ENCODE measurements around the gene CREG1.

The CREG1 gene

GRCh38 chr1:167510881-167511280, 42.7 kb downstream of the CREG1 start (continued):
- TF ChIP-seq CREB5 (CRISPR knock-in tag; IDR thresholded peaks at IDR 0.05; ENCODE audit: low read depth) (no peak), TCF4 (CRISPR knock-in tag; IDR thresholded peaks at IDR 0.05; ENCODE audit: borderline replicate concordance) (no peak), TOX (CRISPR knock-in tag; IDR thresholded peaks at IDR 0.05; ENCODE audit: borderline replicate concordance) (no peak)

- TF ChIP-seq TSHZ2 (CRISPR knock-in tag; IDR thresholded peaks at IDR 0.05), result no peak
- no peak for TF ChIP-seq PPARA (CRISPR knock-in tag; IDR thresholded peaks at IDR 0.05; ENCODE audit: borderline replicate concordance)
- ATAC-seq, result no peak
Observed at GRCh38 chr1:167510244-167510643, 43.3 kb downstream of the CREG1 start.

DNA sequence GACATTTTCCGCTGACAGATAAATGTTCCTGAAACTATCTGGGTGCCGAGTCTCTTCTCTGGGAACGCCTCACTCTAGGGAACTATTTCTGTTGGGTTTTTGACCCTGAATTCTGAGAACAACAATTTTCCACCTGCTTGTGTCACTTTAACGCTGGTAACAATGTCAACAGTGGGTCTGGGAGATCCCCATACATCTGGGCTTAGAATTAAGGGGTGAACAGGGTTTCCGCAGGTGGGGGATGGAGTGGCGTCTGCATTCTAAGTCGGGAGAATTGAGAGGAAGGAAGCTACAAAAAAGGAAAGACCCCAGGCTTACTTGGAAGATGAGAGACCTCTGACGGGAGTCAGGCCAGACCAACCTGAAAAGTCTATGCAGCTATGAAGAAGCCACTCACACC, 44.0 kb downstream of the CREG1 start:
- no peak for ATAC-seq
- no peak for TF ChIP-seq CSDC2 (CRISPR knock-in tag; IDR thresholded peaks at IDR 0.05)
- TF ChIP-seq PATZ1 (CRISPR knock-in tag; IDR thresholded peaks at IDR 0.05; ENCODE audit: borderline replicate concordance), result no peak
- no peak for TF ChIP-seq TOX (CRISPR knock-in tag; IDR thresholded peaks at IDR 0.05; ENCODE audit: borderline replicate concordance)
- TF ChIP-seq ZFP3 (CRISPR knock-in tag; IDR thresholded peaks at IDR 0.05), result no peak
- TF ChIP-seq ARNTL (CRISPR knock-in tag; IDR thresholded peaks at IDR 0.05; ENCODE audit: borderline replicate concordance, low read depth), result no peak
- no peak for TF ChIP-seq ZNF565 (CRISPR knock-in tag; conservative IDR thresholded peaks at IDR 0.05; ENCODE audit: low read depth)
- TF ChIP-seq, protein P1, sequence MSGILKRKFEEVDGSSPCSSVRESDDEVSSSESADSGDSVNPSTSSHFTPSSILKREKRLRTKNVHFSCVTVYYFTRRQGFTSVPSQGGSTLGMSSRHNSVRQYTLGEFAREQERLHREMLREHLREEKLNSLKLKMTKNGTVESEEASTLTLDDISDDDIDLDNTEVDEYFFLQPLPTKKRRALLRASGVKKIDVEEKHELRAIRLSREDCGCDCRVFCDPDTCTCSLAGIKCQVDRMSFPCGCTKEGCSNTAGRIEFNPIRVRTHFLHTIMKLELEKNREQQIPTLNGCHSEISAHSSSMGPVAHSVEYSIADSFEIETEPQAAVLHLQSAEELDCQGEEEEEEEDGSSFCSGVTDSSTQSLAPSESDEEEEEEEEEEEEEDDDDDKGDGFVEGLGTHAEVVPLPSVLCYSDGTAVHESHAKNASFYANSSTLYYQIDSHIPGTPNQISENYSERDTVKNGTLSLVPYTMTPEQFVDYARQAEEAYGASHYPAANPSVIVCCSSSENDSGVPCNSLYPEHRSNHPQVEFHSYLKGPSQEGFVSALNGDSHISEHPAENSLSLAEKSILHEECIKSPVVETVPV (CRISPR knock-in tag; IDR thresholded peaks at IDR 0.05), result no peak
- TF ChIP-seq ZC3H10 (CRISPR knock-in tag; IDR thresholded peaks at IDR 0.05), result no peak
- no peak for TF ChIP-seq TCF4 (CRISPR knock-in tag; IDR thresholded peaks at IDR 0.05; ENCODE audit: borderline replicate concordance)
- TF ChIP-seq TSHZ2 (CRISPR knock-in tag; IDR thresholded peaks at IDR 0.05), result no peak
- no peak for TF ChIP-seq OSR1 (CRISPR knock-in tag; IDR thresholded peaks at IDR 0.05)
- no peak for TF ChIP-seq CREB5 (CRISPR knock-in tag; IDR thresholded peaks at IDR 0.05; ENCODE audit: low read depth)
- no peak for TF ChIP-seq BACH2 (CRISPR knock-in tag; IDR thresholded peaks at IDR 0.05; ENCODE audit: borderline replicate concordance)
- TF ChIP-seq ESRRG (CRISPR knock-in tag; IDR thresholded peaks at IDR 0.05), result no peak

DNA sequence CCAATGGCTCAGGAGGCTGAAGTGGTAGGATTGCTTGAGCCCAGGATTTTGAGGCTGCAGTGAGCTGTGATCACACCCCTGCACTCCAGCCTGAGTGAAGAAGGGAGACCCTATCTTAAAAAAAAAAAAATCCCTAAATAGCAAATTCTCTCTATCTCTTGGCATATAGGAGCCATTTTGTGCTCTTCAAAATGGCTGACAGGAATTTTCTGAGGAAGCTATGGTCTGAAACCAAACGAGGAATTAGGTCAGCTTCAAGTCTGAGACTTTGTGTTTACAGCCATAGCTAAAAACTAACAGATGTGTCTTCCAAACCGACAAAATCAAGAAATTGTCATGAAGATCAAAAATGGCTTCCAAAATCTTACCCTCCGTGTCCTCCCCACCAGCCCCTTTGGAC, 45.8 kb downstream of the CREG1 start:
- ATAC-seq, result no peak
- TF ChIP-seq, protein P1 (CRISPR knock-in tag; IDR thresholded peaks at IDR 0.05), result no peak
- no peak for TF ChIP-seq ZNF70 (CRISPR knock-in tag; IDR thresholded peaks at IDR 0.05)
- TF ChIP-seq SNAI2 (CRISPR knock-in tag; IDR thresholded peaks at IDR 0.05), result no peak
- no peak for TF ChIP-seq TOX (CRISPR knock-in tag; IDR thresholded peaks at IDR 0.05; ENCODE audit: borderline replicate concordance)
- no peak for TF ChIP-seq CSDC2 (CRISPR knock-in tag; IDR thresholded peaks at IDR 0.05)
- no peak for TF ChIP-seq ZNF8 (CRISPR knock-in tag; IDR thresholded peaks at IDR 0.05)
- TF ChIP-seq POU6F1 (CRISPR knock-in tag; IDR thresholded peaks at IDR 0.05; ENCODE audit: borderline replicate concordance, low read depth), result no peak
- no peak for TF ChIP-seq RARB (CRISPR knock-in tag; IDR thresholded peaks at IDR 0.05)
- no peak for TF ChIP-seq ZC3H10 (CRISPR knock-in tag; IDR thresholded peaks at IDR 0.05)
- TF ChIP-seq PPARA (CRISPR knock-in tag; IDR thresholded peaks at IDR 0.05; ENCODE audit: borderline replicate concordance), result no peak
- no peak for TF ChIP-seq OSR1 (CRISPR knock-in tag; IDR thresholded peaks at IDR 0.05)
- TF ChIP-seq ZFP3 (CRISPR knock-in tag; IDR thresholded peaks at IDR 0.05), result no peak

All from SK-N-SH treated with all-trans-retinoic acid at 6 μM for 48 hours (cell line).